HepG2 (cell line): ENCODE results near the gene CCNDBP1. TPM values are rescaled to one million over a fixed set of nuclear protein-coding genes. Genes with fewer than 3 reads are reported as not detected.

Source experiments
- ARNTL ChIP-seq: sonication (generic); formaldehyde crosslinking; IDR thresholded peaks from 2 replicates; pipeline ENCODE4 v1.4.0; 2020; ENCODE audit warnings: mild to moderate bottlenecking, missing genetic modification reagents
- FOXA3 ChIP-seq: IDR thresholded peaks from 2 replicates; pipeline ENCODE4 v1.6.1; 2016; ENCODE audit warnings: missing genetic modification reagents, missing compliant biosample characterization
- JDP2 ChIP-seq: sonication (generic); formaldehyde crosslinking; IDR thresholded peaks from 2 replicates; pipeline ENCODE4 v1.8.1; 2022; ENCODE audit warnings: missing genetic modification reagents, borderline replicate concordance
- LCORL ChIP-seq, 2 experiments: fragments of 450-650 bp in 1 of 2; sonication (generic) in 1 of 2; formaldehyde crosslinking in 1 of 2; IDR thresholded peaks; 2 replicates each; pipeline versions ENCODE4 v1.5.0 to v1.6.1; 2017 to 2020; ENCODE audit warnings: antibody characterized with exemption in 1 of 2, missing genetic modification reagents in 1 of 2
- MTF1 ChIP-seq: sonication (generic); formaldehyde crosslinking; IDR thresholded peaks from 2 replicates; pipeline ENCODE4 v1.5.0; 2020; ENCODE audit warnings: missing genetic modification reagents
- NFKB2 ChIP-seq: sonication (generic); formaldehyde crosslinking; IDR thresholded peaks from 2 replicates; pipeline ENCODE4 v1.4.0; 2020; ENCODE audit warnings: missing genetic modification reagents, borderline replicate concordance
- PHF20 ChIP-seq: sonication (generic); formaldehyde crosslinking; IDR thresholded peaks from 2 replicates; pipeline ENCODE4 v1.5.0; 2020; ENCODE audit warnings: mild to moderate bottlenecking, missing genetic modification reagents
- RFXAP ChIP-seq: sonication (generic); formaldehyde crosslinking; IDR thresholded peaks from 2 replicates; pipeline ENCODE4 v1.4.0; 2020; ENCODE audit warnings: missing genetic modification reagents, borderline replicate concordance
- SOX13 ChIP-seq, 3 experiments: fragments of 450-650 bp in 1 of 3; sonication (generic) in 1 of 3; formaldehyde crosslinking in 1 of 3; IDR thresholded peaks in 2 of 3; conservative IDR thresholded peaks in 1 of 3; 2 replicates each; pipeline versions ENCODE4 v1.5.0 to v1.6.1; 2016 to 2020; ENCODE audit warnings: antibody characterized with exemption in 1 of 3, mild to moderate bottlenecking in 1 of 3, missing compliant biosample characterization in 1 of 3, missing genetic modification reagents in 1 of 3, moderate library complexity in 1 of 3
- TOPORS ChIP-seq: sonication (generic); formaldehyde crosslinking; IDR thresholded peaks from 2 replicates; pipeline ENCODE4 v1.8.0; 2023; ENCODE audit warnings: mild to moderate bottlenecking, missing genetic modification reagents
- ZFP62 ChIP-seq: sonication (generic); formaldehyde crosslinking; IDR thresholded peaks from 2 replicates; pipeline ENCODE4 v1.4.0; 2020; ENCODE audit warnings: missing genetic modification reagents
- ZNF569 ChIP-seq: sonication (generic); formaldehyde crosslinking; IDR thresholded peaks from 2 replicates; pipeline ENCODE4 v1.5.0; 2020; ENCODE audit warnings: mild to moderate bottlenecking, missing genetic modification reagents, moderate library complexity, borderline replicate concordance
- ZNF652 ChIP-seq: IDR thresholded peaks from 2 replicates; pipeline ENCODE4 v1.6.1; 2016; ENCODE audit warnings: low read depth, borderline replicate concordance
- ZNF761 ChIP-seq: sonication (generic); formaldehyde crosslinking; conservative IDR thresholded peaks from 2 replicates; pipeline ENCODE4 v1.4.0; 2020; ENCODE audit warnings: mild to moderate bottlenecking, missing genetic modification reagents
- ZNF780A ChIP-seq: sonication (generic); formaldehyde crosslinking; IDR thresholded peaks from 2 replicates; pipeline ENCODE4 v1.8.0; 2022; ENCODE audit warnings: mild to moderate bottlenecking, missing genetic modification reagents, moderate library complexity
- ZNF800 ChIP-seq: sonication (generic); formaldehyde crosslinking; IDR thresholded peaks from 2 replicates; pipeline ENCODE4 v1.4.0; 2020; ENCODE audit warnings: missing genetic modification reagents
- ZSCAN20 ChIP-seq: sonication (generic); formaldehyde crosslinking; IDR thresholded peaks from 2 replicates; pipeline ENCODE4 v1.4.0; 2020; ENCODE audit warnings: missing genetic modification reagents, mild to moderate bottlenecking, borderline replicate concordance
- ZSCAN25 ChIP-seq: sonication (generic); formaldehyde crosslinking; IDR thresholded peaks from 2 replicates; pipeline ENCODE4 v1.8.0; 2022; ENCODE audit warnings: mild to moderate bottlenecking, missing genetic modification reagents
- polyA plus RNA-seq, 8 experiments: library from polyadenylated mRNA; depleted of rRNA in 3 of 8; stranded (reverse) in 7 of 8; unstranded in 1 of 8; fragments of >200 nt; fragmentation: Illumina TruSeq in 4 of 8; extraction: Trizol in 4 of 8; gene quantifications; 2 replicates each; pipeline versions ENCODE4 v1.2.1 to v1.2.3, GENCODE V29; 2011 to 2016; ENCODE audit warnings: low read depth in 4 of 8, missing spikeins in 1 of 8, mixed read lengths in 1 of 8; ENCODE audit not compliant: insufficient read depth in 1 of 8
- total RNA-seq, 5 experiments: library from RNA; depleted of rRNA; stranded (reverse); fragments of >200 nt; fragmentation: Illumina TruSeq; extraction: Trizol; gene quantifications; 2 replicates each; pipeline ENCODE4 v1.2.3, GENCODE V29; 2016; ENCODE audit warnings: low read depth in 1 of 5
- TF ChIP-seq, protein P1 (sequence below): sonication (generic); formaldehyde crosslinking; IDR thresholded peaks from 2 replicates; pipeline ENCODE4 v1.4.0; 2020; ENCODE audit warnings: missing genetic modification reagents, borderline replicate concordance

Gene CCNDBP1
- total and polyA plus RNA-seq, 2 of the 13 experiments (the other 11 are each of a cell fraction or from before 2014, with no cell fraction given): 24.8 to 42.3 TPM

- TF ChIP-seq, protein P1, sequence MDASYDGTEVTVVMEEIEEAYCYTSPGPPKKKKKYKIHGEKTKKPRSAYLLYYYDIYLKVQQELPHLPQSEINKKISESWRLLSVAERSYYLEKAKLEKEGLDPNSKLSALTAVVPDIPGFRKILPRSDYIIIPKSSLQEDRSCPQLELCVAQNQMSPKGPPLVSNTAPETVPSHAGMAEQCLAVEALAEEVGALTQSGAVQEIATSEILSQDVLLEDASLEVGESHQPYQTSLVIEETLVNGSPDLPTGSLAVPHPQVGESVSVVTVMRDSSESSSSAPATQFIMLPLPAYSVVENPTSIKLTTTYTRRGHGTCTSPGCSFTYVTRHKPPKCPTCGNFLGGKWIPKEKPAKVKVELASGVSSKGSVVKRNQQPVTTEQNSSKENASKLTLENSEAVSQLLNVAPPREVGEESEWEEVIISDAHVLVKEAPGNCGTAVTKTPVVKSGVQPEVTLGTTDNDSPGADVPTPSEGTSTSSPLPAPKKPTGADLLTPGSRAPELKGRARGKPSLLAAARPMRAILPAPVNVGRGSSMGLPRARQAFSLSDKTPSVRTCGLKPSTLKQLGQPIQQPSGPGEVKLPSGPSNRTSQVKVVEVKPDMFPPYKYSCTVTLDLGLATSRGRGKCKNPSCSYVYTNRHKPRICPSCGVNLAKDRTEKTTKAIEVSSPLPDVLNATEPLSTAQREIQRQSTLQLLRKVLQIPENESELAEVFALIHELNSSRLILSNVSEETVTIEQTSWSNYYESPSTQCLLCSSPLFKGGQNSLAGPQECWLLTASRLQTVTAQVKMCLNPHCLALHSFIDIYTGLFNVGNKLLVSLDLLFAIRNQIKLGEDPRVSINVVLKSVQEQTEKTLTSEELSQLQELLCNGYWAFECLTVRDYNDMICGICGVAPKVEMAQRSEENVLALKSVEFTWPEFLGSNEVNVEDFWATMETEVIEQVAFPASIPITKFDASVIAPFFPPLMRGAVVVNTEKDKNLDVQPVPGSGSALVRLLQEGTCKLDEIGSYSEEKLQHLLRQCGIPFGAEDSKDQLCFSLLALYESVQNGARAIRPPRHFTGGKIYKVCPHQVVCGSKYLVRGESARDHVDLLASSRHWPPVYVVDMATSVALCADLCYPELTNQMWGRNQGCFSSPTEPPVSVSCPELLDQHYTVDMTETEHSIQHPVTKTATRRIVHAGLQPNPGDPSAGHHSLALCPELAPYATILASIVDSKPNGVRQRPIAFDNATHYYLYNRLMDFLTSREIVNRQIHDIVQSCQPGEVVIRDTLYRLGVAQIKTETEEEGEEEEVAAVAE (CRISPR knock-in tag): peak; percentile 35; the same call in 1 of the 2 replicates
- no peak for TF ChIP-seq ZNF800
- no peak for TF ChIP-seq ARNTL
- peak; percentile 86 for TF ChIP-seq FOXA3
- peak; percentile 83; the same call in 1 of the 2 replicates for TF ChIP-seq TOPORS (CRISPR knock-in tag)
- no peak for TF ChIP-seq ZNF780A
- TF ChIP-seq NFKB2 (CRISPR knock-in tag): peak; percentile 87; the same call in 1 of the 2 replicates
- TF ChIP-seq ZFP62: no peak
- no peak; the same call in 1 of the 2 replicates for TF ChIP-seq LCORL (IDR thresholded peaks at IDR 0.05)
- TF ChIP-seq LCORL (CRISPR knock-in tag; IDR thresholded peaks at IDR 0.05): peak; percentile 92
- no peak for TF ChIP-seq SOX13 (IDR thresholded peaks at IDR 0.05)
- TF ChIP-seq SOX13 (CRISPR knock-in tag; conservative IDR thresholded peaks at IDR 0.05 in 1 of 2, IDR thresholded peaks at IDR 0.05 in 1 of 2): peak in 1 of 2 experiments; percentile 64; a peak in 2 of 4 replicates
- TF ChIP-seq PHF20 (CRISPR knock-in tag): peak; percentile 79
- TF ChIP-seq ZNF569 (CRISPR knock-in tag): no peak
- TF ChIP-seq MTF1: no peak
- no peak for TF ChIP-seq ZNF761 (CRISPR knock-in tag)
- no peak for TF ChIP-seq ZNF652 (CRISPR knock-in tag)
- no peak for TF ChIP-seq ZSCAN20 (CRISPR knock-in tag)
- TF ChIP-seq JDP2: no peak
- TF ChIP-seq ZSCAN25 (CRISPR knock-in tag): no peak
- TF ChIP-seq RFXAP (CRISPR knock-in tag): peak; percentile 69
Measured at GRCh38 chr15:43185157-43186002, at the start of gene CCNDBP1 (continued).
